Activated B cell treated with CpG ODN at 0.5 μM for 24 hours (primary cell): ENCODE results near the gene SPATC1L. TPM values are rescaled to one million over a fixed set of nuclear protein-coding genes. Genes with fewer than 3 reads are reported as not detected.
"Not testable (repeated sequence)": the region's sequence is repeated elsewhere in the genome, so short reads cannot be mapped to it uniquely, and the experiment has no call there.

Experiments used
- ATAC-seq: fragments of 200-7000 bp; cut with Tn5 transposase; one replicate; pipeline ENCODE4 v1.10.0; 2021; ENCODE audit warnings: low read depth, mild to moderate bottlenecking, moderate library complexity
- CTCF ChIA-PET: fragments of 350-600 bp; sonication (Branson Sonifier 250); formaldehyde crosslinking; loops from one replicate; lab custom pipeline; 2021; ENCODE audit warnings: antibody characterized with exemption; lab: Charles Lee
- POLR2A ChIA-PET: fragments of 350-600 bp; sonication (Branson Sonifier 250); formaldehyde crosslinking; loops from one replicate; lab custom pipeline; 2021; ENCODE audit warnings: antibody characterized with exemption; lab: Charles Lee
- DNase-seq: peaks from one replicate; pipeline ENCODE4 v3.0.0; 2022
- H3K27ac Mint-ChIP-seq: one replicate; pipeline ENCODE4 v1.8.0; 2020; ENCODE audit warnings: mixed read lengths
- H3K27me3 Mint-ChIP-seq: one replicate; pipeline ENCODE4 v1.8.0; 2021; ENCODE audit warnings: mixed read lengths
- H3K36me3 Mint-ChIP-seq: one replicate; pipeline ENCODE4 v1.8.0; 2021; ENCODE audit warnings: low read depth, mixed read lengths
- H3K4me1 Mint-ChIP-seq: one replicate; pipeline ENCODE4 v1.8.0; 2021; ENCODE audit warnings: mixed read lengths
- H3K4me3 Mint-ChIP-seq: one replicate; pipeline ENCODE4 v1.8.0; 2020; ENCODE audit warnings: mild to moderate bottlenecking, mixed read lengths
- H3K9me3 Mint-ChIP-seq: one replicate; pipeline ENCODE4 v1.8.0; 2020; ENCODE audit warnings: mixed read lengths
- intact Hi-C: fragments of 100-400 bp; cut with micrococcal nuclease; formaldehyde crosslinking; loops from one replicate; pipeline ENCODE4 v1.15.1; 2024
- total RNA-seq: library from RNA; stranded (reverse); gene quantifications from 2 replicates; pipeline ENCODE4 v1.2.3, GENCODE V29; 2022
- TF ChIP-seq, protein P1 (sequence below): fragments of 200-600 bp; IDR thresholded peaks from one replicate; pipeline ENCODE4 v1.8.0; 2022; ENCODE audit warnings: antibody characterized with exemption, mild to moderate bottlenecking

Gene SPATC1L
- total RNA-seq, 1 donor from 2014 or later = 7.5 TPM

DNA sequence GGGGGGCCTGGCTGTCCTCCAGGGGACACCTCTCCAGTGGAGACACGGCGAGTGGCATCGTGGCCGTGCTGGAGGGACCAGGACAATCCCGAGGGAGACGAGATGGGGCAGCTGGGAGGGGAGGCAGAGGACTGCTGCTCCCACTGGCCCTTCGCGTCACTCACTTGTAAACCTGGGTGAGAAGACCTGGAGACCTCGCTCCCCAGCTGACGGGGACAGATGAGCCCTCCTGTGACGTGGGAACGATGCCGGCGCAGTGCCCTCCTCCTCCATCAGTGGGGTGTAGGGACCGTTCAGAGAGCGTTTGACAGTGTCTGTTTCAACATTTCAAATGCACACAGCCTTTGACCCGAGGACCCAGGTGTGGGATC is 4.6 kb downstream of the SPATC1L start:
- DNase-seq (no peak), ATAC-seq (no peak)
- Mint-ChIP-seq H3K9me3 (peaks cover 10% of the 10 kb centered on the region), H3K4me3 (no peak overlapping the region), H3K36me3 (peaks cover 5% of the 10 kb centered on the region), H3K27me3 (no peaks in the 10 kb centered on the region), H3K4me1 (peaks cover 2% of the 10 kb centered on the region), H3K27ac (no peak overlapping the region)
- ChIA-PET POLR2A (no interaction called here), CTCF (no interaction called here)
- intact Hi-C loops = no loop called here
- TF ChIP-seq, protein P1, sequence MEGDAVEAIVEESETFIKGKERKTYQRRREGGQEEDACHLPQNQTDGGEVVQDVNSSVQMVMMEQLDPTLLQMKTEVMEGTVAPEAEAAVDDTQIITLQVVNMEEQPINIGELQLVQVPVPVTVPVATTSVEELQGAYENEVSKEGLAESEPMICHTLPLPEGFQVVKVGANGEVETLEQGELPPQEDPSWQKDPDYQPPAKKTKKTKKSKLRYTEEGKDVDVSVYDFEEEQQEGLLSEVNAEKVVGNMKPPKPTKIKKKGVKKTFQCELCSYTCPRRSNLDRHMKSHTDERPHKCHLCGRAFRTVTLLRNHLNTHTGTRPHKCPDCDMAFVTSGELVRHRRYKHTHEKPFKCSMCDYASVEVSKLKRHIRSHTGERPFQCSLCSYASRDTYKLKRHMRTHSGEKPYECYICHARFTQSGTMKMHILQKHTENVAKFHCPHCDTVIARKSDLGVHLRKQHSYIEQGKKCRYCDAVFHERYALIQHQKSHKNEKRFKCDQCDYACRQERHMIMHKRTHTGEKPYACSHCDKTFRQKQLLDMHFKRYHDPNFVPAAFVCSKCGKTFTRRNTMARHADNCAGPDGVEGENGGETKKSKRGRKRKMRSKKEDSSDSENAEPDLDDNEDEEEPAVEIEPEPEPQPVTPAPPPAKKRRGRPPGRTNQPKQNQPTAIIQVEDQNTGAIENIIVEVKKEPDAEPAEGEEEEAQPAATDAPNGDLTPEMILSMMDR = no peak

DNA sequence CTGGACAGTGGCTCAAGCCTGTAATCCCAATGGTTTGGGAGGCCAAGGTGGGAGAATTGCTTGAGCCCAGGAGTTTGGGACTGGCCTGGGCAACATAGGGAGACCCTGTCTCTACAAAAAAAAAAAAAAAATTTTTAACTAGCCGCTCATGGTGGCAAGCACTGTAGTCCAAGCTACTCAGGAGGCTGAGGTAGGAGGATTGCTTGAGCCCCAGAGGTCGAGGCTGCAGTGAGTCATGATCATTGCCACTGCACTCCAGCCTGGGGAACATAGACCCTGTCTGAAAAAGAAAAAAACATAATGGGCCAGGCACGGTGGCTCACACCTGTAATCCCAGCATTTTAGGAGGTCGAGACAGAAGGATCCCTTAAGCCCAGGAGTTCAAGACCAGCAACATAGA is 5.3 kb downstream of the SPATC1L start:
- ATAC-seq = no peak
- Mint-ChIP-seq H3K4me1 (peaks cover 2% of the 10 kb centered on the region), H3K27me3 (peaks cover 3% of the 10 kb centered on the region), H3K4me3 (no peak overlapping the region), H3K36me3 (peaks cover 7% of the 10 kb centered on the region), H3K27ac (no peak overlapping the region), H3K9me3 (peaks cover 15% of the 10 kb centered on the region)
- ChIA-PET CTCF (no interaction called here), POLR2A (no interaction called here)
- no peak for DNase-seq
- TF ChIP-seq, protein P1 = no peak
- intact Hi-C loops = no loop called here

DNA sequence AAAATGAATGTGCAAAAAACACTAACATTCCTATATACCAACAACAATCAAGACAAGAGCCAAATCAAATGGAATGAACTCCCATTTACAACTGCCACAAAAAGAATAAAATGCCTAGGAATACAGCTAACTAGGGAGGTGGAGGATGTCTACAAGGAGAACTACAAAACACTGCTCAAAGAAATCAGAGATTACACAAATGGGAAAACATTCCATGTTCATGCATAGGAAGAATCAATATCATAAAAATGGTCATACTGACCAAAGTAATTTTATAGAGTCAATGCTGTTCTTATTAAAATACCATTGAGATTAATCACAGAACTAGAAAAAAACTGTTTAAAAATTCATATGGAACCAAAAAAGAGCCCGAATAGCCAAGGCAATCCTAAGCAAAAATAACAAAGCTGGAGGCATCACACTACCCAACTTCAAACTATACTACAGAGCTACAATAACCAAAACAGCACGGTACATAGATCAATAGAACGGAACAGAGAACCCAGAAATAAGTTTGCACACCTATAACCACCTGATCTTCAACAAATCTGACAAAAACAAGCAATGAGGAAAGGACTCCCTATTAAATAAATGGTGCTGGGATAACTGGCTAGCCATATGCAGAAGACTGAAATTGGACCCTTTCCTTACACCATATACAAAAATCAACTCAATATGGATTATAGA is 7.7 kb downstream of the SPATC1L start:
- POLR2A ChIA-PET, H3K36me3 Mint-ChIP-seq, H3K4me3 Mint-ChIP-seq, H3K27ac Mint-ChIP-seq, ATAC-seq, intact Hi-C loops, DNase-seq, H3K4me1 Mint-ChIP-seq, H3K27me3 Mint-ChIP-seq, CTCF ChIA-PET: not testable (repeated sequence)
- peaks cover 15% of the 10 kb centered on the region for H3K9me3 Mint-ChIP-seq

DNA sequence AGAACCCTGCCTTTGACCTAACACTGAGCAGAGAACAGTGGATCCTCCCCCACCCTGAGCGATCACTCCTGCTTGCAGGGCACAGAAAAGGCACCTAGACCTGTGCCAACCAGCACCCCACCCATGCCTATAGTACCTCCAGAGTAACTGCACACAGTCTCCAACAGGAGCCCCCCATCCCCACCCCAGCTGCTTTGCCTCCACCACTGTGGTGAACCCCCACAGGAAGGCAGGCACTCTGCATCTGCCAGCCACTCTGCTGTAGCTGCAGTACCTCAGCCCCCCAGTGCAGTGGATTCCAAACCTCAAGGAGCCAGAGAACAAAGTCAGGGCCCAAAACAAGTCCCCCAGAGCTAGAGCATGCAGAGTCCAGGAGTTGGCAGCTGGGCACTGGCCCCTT is 10.7 kb downstream of the SPATC1L start:
- H3K27ac Mint-ChIP-seq = no peak overlapping the region
- peaks cover 7% of the 10 kb centered on the region for H3K36me3 Mint-ChIP-seq
- no peak overlapping the region for H3K4me3 Mint-ChIP-seq
- ATAC-seq (no peak), DNase-seq (no peak)
- POLR2A ChIA-PET = no interaction called here
- intact Hi-C loops = no loop called here
- peaks cover 14% of the 10 kb centered on the region for H3K4me1 Mint-ChIP-seq
- H3K27me3 Mint-ChIP-seq = peaks cover 3% of the 10 kb centered on the region
- CTCF ChIA-PET = no interaction called here
- TF ChIP-seq, protein P1 = no peak
- H3K9me3 Mint-ChIP-seq = peaks cover 15% of the 10 kb centered on the region

DNA sequence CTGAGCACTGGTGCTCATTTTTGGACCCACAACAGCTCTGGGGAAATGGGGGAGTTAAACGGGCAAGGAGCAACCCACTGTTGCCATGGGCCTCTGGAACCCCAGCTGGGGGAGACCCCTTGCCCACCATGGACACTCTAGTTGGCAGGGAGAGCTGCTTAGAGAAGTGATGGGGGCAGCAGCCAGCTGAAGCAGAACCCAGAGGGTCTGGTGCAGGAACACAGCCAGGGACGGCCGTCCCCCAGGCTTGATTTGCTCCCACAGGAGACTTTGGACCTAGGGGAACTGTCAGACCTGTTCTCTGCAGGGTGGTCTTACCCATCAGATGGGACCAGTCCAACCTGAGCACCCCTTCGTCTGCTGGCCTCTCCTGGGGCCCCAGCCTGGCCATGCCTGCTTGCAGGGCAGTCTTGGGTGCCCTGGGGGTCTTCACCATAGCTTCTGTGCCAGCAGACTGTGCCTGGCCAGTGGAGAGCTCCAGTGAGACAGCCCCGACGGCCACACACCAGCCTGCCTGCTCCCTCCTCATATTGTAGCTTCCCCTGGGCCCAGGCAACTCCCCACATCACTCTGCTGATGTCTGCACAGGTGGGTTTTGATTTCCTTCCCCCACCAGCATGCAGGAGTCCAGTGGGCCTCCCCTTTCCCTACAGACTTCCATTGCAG is 11.3 kb downstream of the SPATC1L start:
- H3K27me3 Mint-ChIP-seq = peaks cover 3% of the 10 kb centered on the region
- POLR2A ChIA-PET = no interaction called here
- H3K4me1 Mint-ChIP-seq = peaks cover 14% of the 10 kb centered on the region
- H3K9me3 Mint-ChIP-seq = peaks cover 15% of the 10 kb centered on the region
- H3K27ac Mint-ChIP-seq = no peak overlapping the region
- CTCF ChIA-PET = interaction anchor here (0.7 kb wide), 1 partner anchor 30 kb away, joined by 3 read pairs; no protein-coding TSS in a partner anchor
- TF ChIP-seq, protein P1 = no peak
- no peak overlapping the region for H3K4me3 Mint-ChIP-seq
- intact Hi-C loops = no loop called here
- DNase-seq (no peak), ATAC-seq (no peak)
- H3K36me3 Mint-ChIP-seq = peaks cover 7% of the 10 kb centered on the region
